Suprapubic skin (tissue), 3 donors: Measurements from ENCODE around the gene ZCCHC7.

Experiments used
- CTCF ChIP-seq, 2 donors: fragments of 200-600 bp in 1 of 2; fragments of 450-650 bp in 1 of 2; sonication (generic) in 1 of 2; IDR thresholded peaks; one replicate each; pipeline ENCODE4 v1.5.1; 2016 to 2019; ENCODE audit warnings: antibody characterized with exemption in 2 of 2, mild to moderate bottlenecking in 1 of 2, moderate library complexity in 1 of 2
- EP300 ChIP-seq: sonication (generic); formaldehyde crosslinking; IDR thresholded peaks from one replicate; pipeline ENCODE4 v1.6.1; 2017; ENCODE audit warnings: antibody characterized with exemption
- POLR2A ChIP-seq, 2 donors: fragments of 450-650 bp; IDR thresholded peaks; one replicate each; pipeline ENCODE4 v1.6.1; 2017; ENCODE audit warnings: antibody characterized with exemption in 2 of 2, mild to moderate bottlenecking in 2 of 2, moderate library complexity in 2 of 2

GRCh38 chr9:37100327-37100726 lies 20.0 kb upstream of the ZCCHC7 start:
- TF ChIP-seq CTCF (IDR thresholded peaks at IDR 0.05): no peak
- TF ChIP-seq POLR2A (IDR thresholded peaks at IDR 0.05): no peak
- TF ChIP-seq EP300: no peak
